ENCODE data around the gene TTC39C.

DNA sequence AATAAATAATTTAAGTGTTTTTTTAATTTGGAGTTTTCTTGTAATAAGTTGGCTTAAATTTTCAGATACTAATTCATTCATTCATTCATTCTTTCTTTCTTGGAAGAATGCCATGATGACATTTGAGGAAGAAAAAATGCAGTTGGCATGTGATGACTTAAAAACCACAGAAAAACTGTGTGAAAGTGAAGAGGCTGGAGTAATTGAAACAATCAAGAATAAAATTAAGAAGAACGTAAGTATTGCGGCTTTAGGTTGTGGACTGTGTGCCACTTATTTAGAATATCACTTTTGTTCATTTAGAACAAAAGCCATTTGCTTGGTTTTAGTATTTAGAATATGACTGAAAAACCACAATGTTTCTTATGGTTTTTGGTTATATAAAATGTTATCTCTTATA lies 51.4 kb downstream of the TTC39C start:
- TF ChIP-seq EZH2 (IDR thresholded peaks at IDR 0.05; ENCODE audit: borderline replicate concordance, low read depth, low read length, severe bottlenecking), result no peak
- no peak for TF ChIP-seq CTCF (IDR thresholded peaks at IDR 0.05; ENCODE audit: borderline replicate concordance, extremely low read depth, low read length, poor library complexity, severe bottlenecking)

Measured in DND-41 (cell line).